NT2/D1 (cell line): ENCODE results near the gene LDLRAD4.

Source experiments
- DNase-seq: peaks from one replicate; pipeline ENCODE4 v3.0.0-alpha.2; 2011; ENCODE audit warnings: low read depth, low spot score
- H3K27me3 ChIP-seq: 2 replicates; pipeline ENCODE4 v1.6.0; 2011; ENCODE audit warnings: mild to moderate bottlenecking; ENCODE audit not compliant: insufficient read length, insufficient read depth
- H3K36me3 ChIP-seq: 2 replicates; pipeline ENCODE4 v1.6.1; 2011; ENCODE audit warnings: mild to moderate bottlenecking, low read length, mixed read lengths; ENCODE audit not compliant: insufficient read depth, insufficient read length
- H3K4me1 ChIP-seq: 2 replicates; pipeline ENCODE4 v1.5.1; 2011; ENCODE audit not compliant: insufficient read depth, insufficient read length
- H3K4me3 ChIP-seq: 2 replicates; pipeline ENCODE4 v1.5.1; 2011; ENCODE audit warnings: low read depth; ENCODE audit not compliant: insufficient read length
- H3K9ac ChIP-seq: 2 replicates; pipeline ENCODE4 v1.6.0; 2011; ENCODE audit warnings: low read depth; ENCODE audit not compliant: insufficient read length
- H3K9me3 ChIP-seq: 2 replicates; pipeline ENCODE4 v1.5.1; 2011; ENCODE audit warnings: mild to moderate bottlenecking, low read length; ENCODE audit not compliant: insufficient read depth
- SUZ12 ChIP-seq: IDR thresholded peaks from 2 replicates; pipeline ENCODE4 v1.6.1; 2011; ENCODE audit not compliant: insufficient read length, insufficient read depth; ENCODE audit errors: extremely low read depth
- YY1 ChIP-seq: IDR thresholded peaks from 2 replicates; pipeline ENCODE4 v1.6.1; 2011; ENCODE audit not compliant: insufficient read length, insufficient read depth
- ZNF274 ChIP-seq: IDR thresholded peaks from 2 replicates; pipeline ENCODE4 v1.6.1; 2011; ENCODE audit warnings: mild to moderate bottlenecking, low read depth, low read length

LDLRAD4 gene

GRCh38 chr18:13573750-13574149 lies 355.2 kb downstream of the LDLRAD4 start:
- Histone ChIP-seq H3K9ac (no peak overlapping the region), H3K36me3 (no peaks in the 10 kb centered on the region), H3K4me1 (no peaks in the 10 kb centered on the region), H3K27me3 (no peaks in the 10 kb centered on the region), H3K9me3 (no peaks in the 10 kb centered on the region), H3K4me3 (no peak overlapping the region)
- DNase-seq: no peak
- no peak for TF ChIP-seq SUZ12
- TF ChIP-seq ZNF274: no peak
- no peak for TF ChIP-seq YY1

- Histone ChIP-seq H3K4me3 (no peak overlapping the region), H3K27me3 (no peaks in the 10 kb centered on the region), H3K9ac (no peak overlapping the region), H3K36me3 (no peaks in the 10 kb centered on the region), H3K9me3 (no peaks in the 10 kb centered on the region), H3K4me1 (no peaks in the 10 kb centered on the region)
- no peak for DNase-seq
- no peak for TF ChIP-seq YY1
- TF ChIP-seq ZNF274: no peak
Measured at GRCh38 chr18:13574355-13574754, 355.8 kb downstream of the LDLRAD4 start.

DNA sequence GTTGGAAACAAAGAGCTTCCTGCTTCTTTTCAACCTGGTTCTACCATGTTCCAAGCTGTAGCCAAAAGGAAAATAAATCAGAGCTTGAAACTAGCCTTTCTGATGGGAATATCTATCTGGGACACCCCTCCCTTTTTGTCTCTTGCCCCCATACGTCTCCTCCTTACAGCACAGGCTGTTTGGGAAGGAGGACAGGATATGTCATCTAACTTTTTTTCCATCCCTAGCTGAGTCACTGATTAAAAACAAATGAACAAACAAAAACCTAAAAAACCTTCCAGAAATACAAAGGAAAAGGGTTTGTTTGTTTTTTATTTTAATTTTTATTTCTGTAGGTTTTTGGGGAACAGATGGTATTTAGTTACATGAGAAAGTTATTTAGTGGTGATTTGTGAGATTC lies 356.2 kb downstream of the LDLRAD4 start:
- no peak overlapping the region for H3K9ac ChIP-seq
- TF ChIP-seq SUZ12 (no peak), ZNF274 (no peak), YY1 (no peak)
- no peaks in the 10 kb centered on the region for H3K9me3 ChIP-seq
- no peak for DNase-seq
- H3K4me1 ChIP-seq: no peaks in the 10 kb centered on the region
- H3K4me3 ChIP-seq: no peak overlapping the region
- H3K36me3 ChIP-seq: no peaks in the 10 kb centered on the region
- H3K27me3 ChIP-seq: no peaks in the 10 kb centered on the region

DNA sequence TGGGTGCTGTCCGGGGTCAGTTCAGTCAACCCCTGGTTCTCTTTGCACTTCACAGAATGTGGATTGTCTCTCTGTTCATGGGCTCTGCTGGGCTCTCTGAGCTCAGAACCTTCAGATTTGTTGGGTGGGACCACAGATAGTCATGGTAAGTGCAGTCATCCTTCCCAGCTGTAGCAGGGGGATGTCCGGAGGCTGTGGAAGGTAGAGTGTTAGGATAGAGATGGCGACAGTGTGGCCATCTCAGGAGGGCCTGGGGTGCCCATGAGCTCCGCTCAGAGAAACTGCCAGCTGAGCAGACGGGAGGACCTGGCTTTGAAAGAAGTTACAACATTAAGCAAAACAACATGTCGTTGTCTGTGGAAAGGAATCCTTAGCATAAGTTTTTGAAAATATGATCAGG lies 358.0 kb downstream of the LDLRAD4 start:
- Histone ChIP-seq H3K36me3 (no peaks in the 10 kb centered on the region), H3K4me3 (no peak overlapping the region), H3K9me3 (no peaks in the 10 kb centered on the region), H3K4me1 (no peaks in the 10 kb centered on the region), H3K9ac (no peak overlapping the region), H3K27me3 (no peaks in the 10 kb centered on the region)
- TF ChIP-seq ZNF274: no peak
- TF ChIP-seq SUZ12: no peak
- TF ChIP-seq YY1: no peak
- no peak for DNase-seq

DNA sequence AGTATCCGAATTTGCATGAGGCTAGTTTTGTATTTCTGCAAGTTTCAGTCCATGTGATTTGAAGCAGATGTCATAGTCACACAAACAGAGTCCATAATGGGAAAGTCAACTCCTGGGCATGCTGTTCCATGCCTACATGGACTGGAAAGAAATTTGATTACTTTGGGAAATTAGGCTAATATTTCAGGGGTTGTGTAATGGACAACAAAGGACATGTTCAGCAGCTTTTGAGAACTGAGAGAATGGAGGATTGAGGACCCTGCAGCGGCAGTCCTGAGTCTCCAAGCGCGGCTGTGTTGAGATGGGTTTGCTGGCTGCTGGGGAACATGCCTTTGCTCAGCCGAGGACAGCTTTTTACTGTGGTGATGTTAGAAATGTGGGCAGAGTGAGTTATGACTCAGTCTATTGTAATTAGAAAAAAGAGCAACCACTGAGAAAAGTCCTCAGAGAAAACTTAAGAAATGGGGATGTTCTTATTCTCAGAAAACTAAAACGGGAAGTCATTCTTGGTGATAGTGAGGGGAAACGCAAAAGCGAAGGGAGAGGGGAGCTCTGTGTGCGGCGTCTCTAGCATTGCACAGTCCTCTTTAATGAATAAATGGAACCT lies 358.6 kb downstream of the LDLRAD4 start:
- H3K4me3 ChIP-seq: no peak overlapping the region
- H3K27me3 ChIP-seq: no peaks in the 10 kb centered on the region
- H3K36me3 ChIP-seq: no peaks in the 10 kb centered on the region
- TF ChIP-seq YY1 (no peak), SUZ12 (no peak), ZNF274 (no peak)
- DNase-seq: no peak
- H3K9ac ChIP-seq: no peak overlapping the region
- H3K4me1 ChIP-seq: no peaks in the 10 kb centered on the region
- no peaks in the 10 kb centered on the region for H3K9me3 ChIP-seq

DNA sequence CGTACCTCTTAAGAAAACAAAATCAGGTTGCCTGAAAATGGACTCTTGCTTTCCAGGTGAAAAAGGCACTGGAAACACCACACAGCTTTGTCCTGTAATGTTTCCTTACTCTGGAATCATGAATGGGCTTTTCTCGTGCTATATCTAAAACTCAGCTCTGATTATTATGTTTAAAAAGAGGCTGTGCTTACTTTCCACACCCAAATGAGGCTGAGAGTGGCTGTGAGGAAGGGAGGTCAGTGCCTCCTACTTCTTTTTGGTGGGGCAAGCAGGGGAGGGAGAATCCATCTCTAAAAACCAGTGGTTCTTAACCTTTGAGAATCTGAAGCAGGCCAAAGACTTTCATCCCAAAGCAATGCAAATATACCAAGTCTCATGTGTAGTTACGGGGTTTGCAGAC lies 359.2 kb downstream of the LDLRAD4 start:
- H3K4me3 ChIP-seq: no peak overlapping the region

DNA sequence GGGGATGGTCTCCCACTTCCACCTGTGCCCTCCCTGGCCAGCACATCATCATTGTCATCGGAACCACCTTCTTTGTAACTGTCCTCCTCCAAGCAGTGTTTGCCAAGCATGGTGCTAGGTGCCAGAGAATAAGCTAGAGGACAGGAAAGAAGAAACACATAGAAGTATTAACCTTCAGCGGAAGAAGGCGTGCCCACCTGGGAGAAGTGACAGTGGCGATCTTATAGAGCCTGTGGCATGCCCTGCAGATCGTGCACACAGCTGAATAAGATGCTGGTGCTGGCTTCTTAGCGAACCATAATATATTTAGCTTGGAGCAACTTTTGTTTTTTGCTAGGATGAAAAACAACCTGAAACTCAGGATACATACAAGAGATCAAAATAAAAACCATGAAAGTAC lies 359.8 kb downstream of the LDLRAD4 start:
- H3K27me3 ChIP-seq: no peaks in the 10 kb centered on the region
- H3K4me1 ChIP-seq: no peaks in the 10 kb centered on the region
- no peak for DNase-seq
- no peak overlapping the region for H3K9ac ChIP-seq
- H3K9me3 ChIP-seq: no peaks in the 10 kb centered on the region
- TF ChIP-seq YY1 (no peak), SUZ12 (no peak), ZNF274 (no peak)
- no peaks in the 10 kb centered on the region for H3K36me3 ChIP-seq
- no peak overlapping the region for H3K4me3 ChIP-seq

More for the DNA sequence above, 359.2 kb downstream of the LDLRAD4 start:
- Histone ChIP-seq H3K9ac (no peak overlapping the region), H3K4me1 (no peaks in the 10 kb centered on the region), H3K36me3 (no peaks in the 10 kb centered on the region), H3K27me3 (no peaks in the 10 kb centered on the region), H3K9me3 (no peaks in the 10 kb centered on the region)
- TF ChIP-seq ZNF274 (no peak), SUZ12 (no peak), YY1 (no peak)
- DNase-seq: no peak

GRCh38 chr18:13579874-13580273 lies 361.3 kb downstream of the LDLRAD4 start:
- Histone ChIP-seq H3K27me3 (no peaks in the 10 kb centered on the region), H3K4me1 (no peaks in the 10 kb centered on the region)

More at GRCh38 chr18:13579874-13580273, 361.3 kb downstream of the LDLRAD4 start:
- TF ChIP-seq YY1 (no peak), SUZ12 (no peak), ZNF274 (no peak)
- DNase-seq: no peak
- Histone ChIP-seq H3K4me3 (no peak overlapping the region), H3K9me3 (no peaks in the 10 kb centered on the region), H3K9ac (no peak overlapping the region), H3K36me3 (no peaks in the 10 kb centered on the region)
